GM18508 (cell line): Measurements from ENCODE around the gene TPPP2.
"Not testable (repeated sequence)": the region's sequence is repeated elsewhere in the genome, so short reads cannot be mapped to it uniquely, and the experiment has no call there.

ENCODE experiments used
- ATAC-seq: cut with Tn5 transposase; IDR thresholded peaks from one replicate; pipeline ENCODE4 v1.9.1; 2021; ENCODE audit warnings: moderate number of reproducible peaks; ENCODE audit not compliant: insufficient read depth, unreplicated experiment

The TPPP2 gene

DNA sequence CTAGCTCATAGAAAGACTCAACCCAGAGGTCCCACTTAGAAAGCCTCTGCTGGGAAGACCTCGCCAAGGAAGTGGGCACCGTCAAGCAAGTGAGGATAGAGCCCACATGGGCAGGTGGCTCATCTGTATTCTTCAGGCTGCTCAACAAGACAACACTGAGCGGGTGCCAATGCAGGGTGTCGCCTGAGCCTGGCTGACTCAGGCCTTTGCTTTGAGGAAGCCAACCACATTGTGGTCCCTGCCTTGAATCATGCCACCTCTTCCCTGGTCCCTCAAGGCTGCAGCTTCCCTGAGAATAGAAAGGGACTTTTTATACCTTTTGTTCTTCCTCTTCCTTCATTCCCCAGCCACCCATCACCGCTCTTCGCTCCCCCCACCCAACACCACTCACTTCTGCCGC lies 6.7 kb downstream of the TPPP2 start:
- ATAC-seq, result no peak

GRCh38 chr14:21037156-21037555 lies 7.1 kb downstream of the TPPP2 start:
- ATAC-seq, result no peak

DNA sequence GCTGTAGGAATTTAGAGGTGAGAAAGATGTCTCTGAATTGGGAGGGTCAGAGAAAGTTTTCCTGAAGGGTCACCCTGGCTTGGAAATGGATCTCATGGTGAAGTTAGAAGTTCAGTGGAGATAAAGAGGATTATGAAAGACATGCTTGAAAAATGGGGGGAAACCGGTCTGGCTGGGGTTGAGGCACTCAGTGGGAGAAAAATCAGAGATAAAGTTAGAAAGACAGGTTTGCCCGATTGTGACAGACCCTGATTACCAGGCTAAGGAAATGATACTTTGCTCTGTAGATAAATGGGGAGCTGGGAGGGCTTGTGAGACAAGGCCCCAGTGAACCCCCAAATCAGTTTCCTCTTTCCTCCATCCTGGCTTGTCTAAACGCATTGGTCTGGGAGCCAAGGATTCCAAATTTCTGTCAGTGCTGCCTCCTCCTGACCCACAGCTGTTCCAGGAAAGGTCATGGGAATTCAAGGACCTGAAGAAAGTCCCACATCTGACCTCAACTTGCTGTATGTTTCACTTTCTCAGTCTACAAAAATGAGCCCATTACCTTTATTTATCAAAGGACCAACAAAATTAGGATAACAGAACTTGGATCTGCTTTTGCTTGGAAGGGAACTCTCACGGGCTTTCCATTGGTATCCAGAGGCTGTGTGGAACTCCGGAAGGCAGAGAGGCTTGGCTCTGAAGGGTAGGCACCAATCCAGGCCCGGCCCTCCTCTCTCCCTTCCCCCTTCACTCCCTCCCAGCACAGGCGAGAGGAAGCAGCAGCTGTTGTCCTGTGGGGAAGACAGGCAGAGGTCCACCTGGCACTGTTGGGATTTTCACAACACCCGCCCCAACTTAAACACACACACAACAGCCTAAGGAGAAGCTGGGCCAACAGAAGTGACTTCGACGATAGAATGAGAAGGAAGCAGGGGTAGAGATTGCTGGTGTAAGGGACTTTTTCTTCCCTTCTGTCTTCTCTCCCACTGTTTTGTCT lies 8.7 kb downstream of the TPPP2 start:
- no peak for ATAC-seq

DNA sequence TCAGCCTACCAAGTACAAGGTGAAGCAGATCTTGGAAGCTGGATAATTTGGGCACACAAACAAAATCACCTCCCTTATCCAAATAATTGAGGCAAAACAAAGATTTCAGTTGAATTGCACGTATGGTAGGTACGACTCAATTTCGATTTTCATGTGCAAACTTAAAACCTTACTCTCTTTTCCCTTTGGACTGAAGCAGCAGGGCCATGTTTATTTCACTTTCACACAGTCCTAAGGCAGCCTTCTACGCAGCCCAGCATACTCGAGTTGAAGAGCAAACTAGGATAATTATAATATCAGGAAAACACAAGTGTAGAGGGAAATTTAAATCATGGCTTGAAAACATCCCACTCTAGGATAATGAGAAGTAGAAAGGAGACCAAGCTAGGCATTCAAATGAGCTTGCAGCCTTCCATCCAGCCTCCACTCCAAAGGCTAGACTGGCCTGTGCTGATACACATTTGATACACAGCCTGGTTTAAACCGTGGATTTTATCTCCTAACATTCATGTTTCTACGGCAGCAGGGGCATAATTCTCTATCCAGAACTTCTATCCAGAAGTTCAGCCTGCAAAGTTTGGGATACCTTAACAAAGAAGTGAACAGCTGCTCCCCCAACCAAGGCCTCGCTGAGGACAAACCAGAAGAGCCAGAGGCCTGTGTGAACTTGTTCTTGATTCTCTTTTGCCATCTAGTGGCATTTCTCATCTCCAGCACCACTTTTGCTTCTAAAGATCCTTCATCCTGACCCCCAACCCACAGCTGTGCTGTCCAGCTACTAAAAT lies 9.8 kb downstream of the TPPP2 start:
- ATAC-seq, result no peak

DNA sequence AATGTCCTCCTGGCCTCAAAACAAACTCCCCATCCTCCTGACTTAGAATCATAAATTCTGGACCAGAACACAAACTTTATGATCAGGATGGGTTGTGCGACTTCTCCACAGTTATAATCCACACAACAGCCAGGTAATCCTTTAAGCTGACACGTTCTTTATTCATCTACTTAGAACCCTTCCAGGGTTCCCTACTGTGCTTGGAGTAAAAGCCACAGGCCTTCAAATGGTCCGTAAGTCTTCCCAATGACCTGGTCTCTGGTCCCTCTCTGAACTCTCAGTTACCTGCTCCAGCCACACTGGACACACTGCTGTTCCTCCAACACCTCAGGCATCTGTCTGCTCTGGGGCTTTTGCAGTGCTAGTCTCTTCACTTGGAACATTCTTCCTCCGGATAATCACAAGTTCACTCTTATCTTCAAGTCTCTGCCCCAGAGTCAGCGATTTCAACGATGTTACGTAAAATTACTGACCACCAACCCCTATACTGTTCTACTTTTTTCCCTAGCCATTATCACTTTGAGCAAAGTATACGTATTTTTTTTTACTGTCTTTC lies 10.4 kb downstream of the TPPP2 start:
- no peak for ATAC-seq

GRCh38 chr14:21040941-21041340 lies 10.9 kb downstream of the TPPP2 start:
- not testable (repeated sequence) for ATAC-seq

- ATAC-seq, result no peak
Measured at GRCh38 chr14:21041676-21042433, 11.8 kb downstream of the TPPP2 start, which contains the start of gene RNASE7. Gene RNASE7 (plus strand): TSS chr14:21042362. CDS start chr14:21042993, 631 bp downstream.

GRCh38 chr14:21042918-21043317 lies 12.9 kb downstream of the TPPP2 start:
- no peak for ATAC-seq

DNA sequence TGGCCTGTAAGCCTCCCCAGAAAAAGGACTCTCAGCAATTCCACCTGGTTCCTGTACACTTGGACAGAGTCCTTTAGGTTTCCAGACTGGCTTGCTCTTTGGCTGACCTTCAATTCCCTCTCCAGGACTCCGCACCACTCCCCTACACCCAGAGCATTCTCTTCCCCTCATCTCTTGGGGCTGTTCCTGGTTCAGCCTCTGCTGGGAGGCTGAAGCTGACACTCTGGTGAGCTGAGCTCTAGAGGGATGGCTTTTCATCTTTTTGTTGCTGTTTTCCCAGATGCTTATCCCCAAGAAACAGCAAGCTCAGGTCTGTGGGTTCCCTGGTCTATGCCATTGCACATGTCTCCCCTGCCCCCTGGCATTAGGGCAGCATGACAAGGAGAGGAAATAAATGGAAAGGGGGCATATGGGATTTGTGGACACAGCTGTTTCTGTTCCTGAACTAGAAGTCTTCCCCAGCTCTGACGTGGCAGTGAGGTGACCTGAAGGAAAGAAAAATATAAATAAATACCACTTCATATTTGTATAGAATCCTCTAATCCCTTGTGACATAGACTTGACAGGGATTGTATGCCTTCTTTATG lies 13.5 kb downstream of the TPPP2 start:
- no peak for ATAC-seq

DNA sequence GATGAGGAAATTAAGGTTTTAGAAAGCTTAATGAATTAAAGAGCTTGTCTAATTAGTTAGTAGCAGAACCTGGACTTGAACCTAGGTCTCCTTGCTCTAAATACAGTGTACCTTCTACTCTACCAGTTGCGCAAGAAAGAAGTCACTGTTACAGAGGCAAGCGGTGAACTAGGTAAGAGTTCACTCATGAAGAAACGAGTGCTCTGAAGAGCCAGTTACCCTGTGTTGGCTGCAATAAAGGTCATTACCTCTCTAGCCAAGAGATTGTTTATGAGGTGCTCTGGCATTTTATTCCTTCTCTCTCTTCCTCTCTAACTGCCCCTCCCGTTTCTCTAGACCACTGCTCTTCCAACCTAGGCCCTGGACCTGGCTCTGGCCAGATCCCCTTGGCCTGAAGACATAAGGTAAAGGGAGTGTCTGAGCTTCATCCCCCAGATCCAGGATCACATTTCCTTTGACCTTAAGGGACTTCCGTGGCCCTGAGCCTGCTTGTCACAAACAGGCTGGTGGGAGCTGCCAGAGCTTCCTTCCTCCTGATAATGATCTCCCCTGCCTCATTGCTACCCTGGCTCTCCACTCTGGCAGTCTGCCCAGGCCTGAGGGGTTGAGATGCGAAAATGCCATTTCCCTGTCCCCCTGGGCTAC lies 14.1 kb downstream of the TPPP2 start:
- ATAC-seq, result no peak

DNA sequence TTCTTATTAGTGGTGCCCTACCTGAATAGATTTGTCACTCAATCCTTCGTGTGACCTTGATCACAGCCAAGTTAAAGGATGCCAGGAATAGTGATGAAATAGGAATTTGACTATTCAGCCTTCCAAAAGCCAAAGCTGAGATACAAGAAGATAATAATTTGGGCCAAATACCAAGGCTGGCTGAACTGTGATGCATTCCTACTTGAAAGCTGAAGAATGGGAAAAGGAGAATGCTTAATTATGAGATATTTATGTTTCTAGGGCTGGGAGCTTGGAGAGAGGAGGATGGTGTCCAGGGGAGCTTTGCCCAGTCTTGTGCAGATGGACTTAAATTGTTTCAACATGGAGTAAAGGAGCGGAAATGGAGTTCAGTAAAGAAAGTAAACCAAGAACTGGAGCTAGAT lies 17.4 kb downstream of the TPPP2 start:
- ATAC-seq, result no peak

DNA sequence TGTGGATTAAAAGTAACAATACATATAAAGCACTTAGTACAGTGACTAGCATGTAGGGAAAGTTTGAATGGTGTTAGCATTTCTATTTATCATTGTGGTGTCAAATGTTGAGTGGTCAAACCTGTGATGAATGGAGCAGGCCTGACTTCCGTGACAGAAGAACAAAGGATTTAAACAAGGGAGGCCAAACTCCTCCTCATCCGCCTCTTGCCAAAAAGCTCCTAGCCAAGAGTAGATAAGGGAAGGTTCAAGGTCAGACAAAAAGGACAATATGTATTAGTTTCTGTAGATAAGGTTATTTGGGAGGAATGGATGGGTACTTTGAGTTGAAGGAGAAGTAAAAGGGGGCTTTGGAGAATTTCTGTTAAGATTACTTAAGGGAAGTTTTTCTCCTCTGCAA lies 18.6 kb downstream of the TPPP2 start:
- ATAC-seq, result no peak

GRCh38 chr14:21049271-21049673 lies 19.3 kb downstream of the TPPP2 start:
- ATAC-seq, result no peak

GRCh38 chr14:21050597-21050996 lies 20.6 kb downstream of the TPPP2 start:
- no peak for ATAC-seq

GRCh38 chr14:21053184-21054122 lies 23.4 kb downstream of the TPPP2 start:
- ATAC-seq, result no peak

GRCh38 chr14:21054123-21054767 lies 24.2 kb downstream of the TPPP2 start:
- ATAC-seq, result no peak

- no peak for ATAC-seq
Measured at GRCh38 chr14:21054768-21055145, 24.7 kb downstream of the TPPP2 start.
